ENCODE results near the gene C16orf96. TPM values are rescaled to one million over a fixed set of nuclear protein-coding genes. Genes with fewer than 3 reads are reported as not detected.
A peak's percentile ranks its signal among the peaks of the same experiment; 100 is the strongest.

Gene C16orf96
- total RNA-seq, 1 donor from 2014 or later = 0.54 TPM

- Mint-ChIP-seq H3K9me3 (ENCODE audit: unreplicated experiment) (no peaks in the 10 kb centered on the region), H3K4me1 (ENCODE audit: unreplicated experiment) (peaks cover 15% of the 10 kb centered on the region), H3K27ac (ENCODE audit: unreplicated experiment) (no peak overlapping the region), H3K27me3 (ENCODE audit: unreplicated experiment) (peaks cover 13% of the 10 kb centered on the region), H3K4me3 (ENCODE audit: unreplicated experiment) (no peak overlapping the region), H3K36me3 (ENCODE audit: low read depth, unreplicated experiment) (peaks cover 15% of the 10 kb centered on the region)
- TF ChIP-seq, protein P1, sequence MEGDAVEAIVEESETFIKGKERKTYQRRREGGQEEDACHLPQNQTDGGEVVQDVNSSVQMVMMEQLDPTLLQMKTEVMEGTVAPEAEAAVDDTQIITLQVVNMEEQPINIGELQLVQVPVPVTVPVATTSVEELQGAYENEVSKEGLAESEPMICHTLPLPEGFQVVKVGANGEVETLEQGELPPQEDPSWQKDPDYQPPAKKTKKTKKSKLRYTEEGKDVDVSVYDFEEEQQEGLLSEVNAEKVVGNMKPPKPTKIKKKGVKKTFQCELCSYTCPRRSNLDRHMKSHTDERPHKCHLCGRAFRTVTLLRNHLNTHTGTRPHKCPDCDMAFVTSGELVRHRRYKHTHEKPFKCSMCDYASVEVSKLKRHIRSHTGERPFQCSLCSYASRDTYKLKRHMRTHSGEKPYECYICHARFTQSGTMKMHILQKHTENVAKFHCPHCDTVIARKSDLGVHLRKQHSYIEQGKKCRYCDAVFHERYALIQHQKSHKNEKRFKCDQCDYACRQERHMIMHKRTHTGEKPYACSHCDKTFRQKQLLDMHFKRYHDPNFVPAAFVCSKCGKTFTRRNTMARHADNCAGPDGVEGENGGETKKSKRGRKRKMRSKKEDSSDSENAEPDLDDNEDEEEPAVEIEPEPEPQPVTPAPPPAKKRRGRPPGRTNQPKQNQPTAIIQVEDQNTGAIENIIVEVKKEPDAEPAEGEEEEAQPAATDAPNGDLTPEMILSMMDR (IDR thresholded peaks at IDR 0.05; ENCODE audit: unreplicated experiment) = no peak
- DNase-seq (ENCODE audit: low spot score) = no peak
Observed at GRCh38 chr16:4534151-4534790, 21.9 kb upstream of the C16orf96 start.

DNA sequence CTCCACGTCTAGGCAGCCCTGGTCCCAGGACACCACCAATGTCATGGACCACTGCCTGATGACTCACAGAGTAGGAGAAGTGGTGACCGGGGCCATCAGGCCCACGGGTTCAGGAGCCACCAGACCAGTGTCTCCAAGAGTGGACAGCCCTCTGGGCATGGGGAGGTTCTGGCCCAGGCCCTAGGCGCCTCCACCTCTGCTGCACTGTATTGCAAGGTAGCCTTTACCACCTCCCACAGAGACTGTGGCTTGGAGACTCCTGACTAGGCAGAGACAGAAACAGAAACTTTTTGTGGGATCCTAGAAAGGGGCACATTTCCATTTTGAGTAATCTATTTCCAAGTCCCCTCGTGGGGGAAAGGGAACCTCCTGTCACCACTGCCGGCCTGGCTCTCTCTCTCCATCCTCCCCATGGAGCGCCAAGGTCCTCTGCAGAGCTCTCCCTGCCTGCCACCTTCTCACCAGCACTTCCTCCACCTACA is 20.5 kb upstream of the C16orf96 start:
- TF ChIP-seq, protein P1 (IDR thresholded peaks at IDR 0.05; ENCODE audit: unreplicated experiment) = no peak
- DNase-seq (ENCODE audit: low spot score) = no peak
- H3K4me1 Mint-ChIP-seq (ENCODE audit: unreplicated experiment) = peaks cover 11% of the 10 kb centered on the region
- peaks cover 21% of the 10 kb centered on the region for H3K36me3 Mint-ChIP-seq (ENCODE audit: low read depth, unreplicated experiment)
- H3K9me3 Mint-ChIP-seq (ENCODE audit: unreplicated experiment) = peaks cover 8% of the 10 kb centered on the region
- H3K27ac Mint-ChIP-seq (ENCODE audit: unreplicated experiment) = peak overlapping the region; percentile 20
- H3K4me3 Mint-ChIP-seq (ENCODE audit: unreplicated experiment) = peak overlapping the region; percentile 8
- H3K27me3 Mint-ChIP-seq (ENCODE audit: unreplicated experiment) = peaks cover 13% of the 10 kb centered on the region

DNA sequence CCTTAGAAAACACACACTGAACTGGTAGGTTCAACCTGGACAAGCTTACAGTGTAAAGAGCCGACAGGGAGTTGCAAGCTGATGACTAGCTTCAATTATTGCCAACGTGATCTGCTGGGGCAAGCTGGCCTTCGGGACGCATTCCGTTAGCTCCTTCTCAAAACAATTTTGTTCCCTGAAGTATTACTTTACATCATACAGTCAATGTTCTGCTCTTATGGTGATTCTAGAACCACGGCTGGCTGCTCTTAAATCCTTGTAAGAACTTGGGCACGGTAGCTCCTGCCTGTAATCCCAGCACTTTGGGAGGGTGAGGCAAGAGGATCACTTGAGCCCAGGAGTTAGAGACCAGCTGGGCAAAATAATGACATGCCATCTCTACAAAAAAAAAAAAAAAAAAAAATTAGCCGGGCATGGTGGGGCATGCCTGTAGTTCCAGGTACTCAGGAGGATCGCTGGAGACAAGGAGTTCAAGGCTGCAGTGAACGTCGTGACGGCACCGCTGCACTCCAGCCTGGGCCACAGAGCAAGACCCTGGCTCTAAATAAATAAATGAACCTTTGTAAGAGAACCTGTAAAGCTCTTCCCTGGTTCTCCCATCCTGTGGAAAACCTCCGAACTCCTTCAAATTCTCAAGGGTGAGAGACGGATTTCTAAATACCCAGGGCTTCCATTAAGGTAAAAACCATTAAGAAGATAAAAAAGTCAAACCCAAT is 19.6 kb upstream of the C16orf96 start:
- H3K27ac Mint-ChIP-seq (ENCODE audit: unreplicated experiment) = peak overlapping the region; percentile 67
- H3K4me1 Mint-ChIP-seq (ENCODE audit: unreplicated experiment) = peaks cover 11% of the 10 kb centered on the region
- DNase-seq (ENCODE audit: low spot score) = no peak
- H3K9me3 Mint-ChIP-seq (ENCODE audit: unreplicated experiment) = peaks cover 8% of the 10 kb centered on the region
- peaks cover 21% of the 10 kb centered on the region for H3K36me3 Mint-ChIP-seq (ENCODE audit: low read depth, unreplicated experiment)
- TF ChIP-seq, protein P1 (IDR thresholded peaks at IDR 0.05; ENCODE audit: unreplicated experiment) = no peak
- peak overlapping the region; percentile 92 for H3K4me3 Mint-ChIP-seq (ENCODE audit: unreplicated experiment)
- peaks cover 13% of the 10 kb centered on the region for H3K27me3 Mint-ChIP-seq (ENCODE audit: unreplicated experiment)

- Mint-ChIP-seq H3K4me1 (ENCODE audit: unreplicated experiment) (peaks cover 11% of the 10 kb centered on the region), H3K27ac (ENCODE audit: unreplicated experiment) (no peak overlapping the region), H3K9me3 (ENCODE audit: unreplicated experiment) (peaks cover 8% of the 10 kb centered on the region), H3K4me3 (ENCODE audit: unreplicated experiment) (peak overlapping the region; percentile 92), H3K36me3 (ENCODE audit: low read depth, unreplicated experiment) (peaks cover 15% of the 10 kb centered on the region), H3K27me3 (ENCODE audit: unreplicated experiment) (peaks cover 13% of the 10 kb centered on the region)
- peak; percentile 25 for DNase-seq (ENCODE audit: low spot score)
- TF ChIP-seq, protein P1 (IDR thresholded peaks at IDR 0.05; ENCODE audit: unreplicated experiment) = no peak
Observed at GRCh38 chr16:4537376-4538343, 18.5 kb upstream of the C16orf96 start.

Measured in endothelial cell (in vitro differentiated cells).